RPMI7951 (cell line): ENCODE measurements around the gene DRC1. TPM values are rescaled to one million over a fixed set of nuclear protein-coding genes. Genes with fewer than 3 reads are reported as not detected.

ENCODE experiments used
- DNase-seq: peaks from one replicate; pipeline ENCODE4 v3.0.0-alpha.2; 2012; ENCODE audit warnings: low read depth
- total RNA-seq: library from RNA; depleted of rRNA; stranded (reverse); fragments of >200 nt; shearing (Covaris generic); gene quantifications from 2 replicates; pipeline ENCODE4 v1.2.3, GENCODE V29; 2014

The DRC1 gene
- total RNA-seq, 1 experiment from 2014 or later, result 0.24 TPM

GRCh38 chr2:26448651-26449050 lies 46.9 kb downstream of the DRC1 start:
- DNase-seq, result no peak

GRCh38 chr2:26449278-26450030 lies 47.7 kb downstream of the DRC1 start:
- DNase-seq, result no peak

GRCh38 chr2:26450031-26450635 lies 48.4 kb downstream of the DRC1 start:
- no peak for DNase-seq

- DNase-seq, result no peak
These were observed 50.0 kb downstream of the DRC1 start for GRCh38 chr2:26451700-26452099.

DNA sequence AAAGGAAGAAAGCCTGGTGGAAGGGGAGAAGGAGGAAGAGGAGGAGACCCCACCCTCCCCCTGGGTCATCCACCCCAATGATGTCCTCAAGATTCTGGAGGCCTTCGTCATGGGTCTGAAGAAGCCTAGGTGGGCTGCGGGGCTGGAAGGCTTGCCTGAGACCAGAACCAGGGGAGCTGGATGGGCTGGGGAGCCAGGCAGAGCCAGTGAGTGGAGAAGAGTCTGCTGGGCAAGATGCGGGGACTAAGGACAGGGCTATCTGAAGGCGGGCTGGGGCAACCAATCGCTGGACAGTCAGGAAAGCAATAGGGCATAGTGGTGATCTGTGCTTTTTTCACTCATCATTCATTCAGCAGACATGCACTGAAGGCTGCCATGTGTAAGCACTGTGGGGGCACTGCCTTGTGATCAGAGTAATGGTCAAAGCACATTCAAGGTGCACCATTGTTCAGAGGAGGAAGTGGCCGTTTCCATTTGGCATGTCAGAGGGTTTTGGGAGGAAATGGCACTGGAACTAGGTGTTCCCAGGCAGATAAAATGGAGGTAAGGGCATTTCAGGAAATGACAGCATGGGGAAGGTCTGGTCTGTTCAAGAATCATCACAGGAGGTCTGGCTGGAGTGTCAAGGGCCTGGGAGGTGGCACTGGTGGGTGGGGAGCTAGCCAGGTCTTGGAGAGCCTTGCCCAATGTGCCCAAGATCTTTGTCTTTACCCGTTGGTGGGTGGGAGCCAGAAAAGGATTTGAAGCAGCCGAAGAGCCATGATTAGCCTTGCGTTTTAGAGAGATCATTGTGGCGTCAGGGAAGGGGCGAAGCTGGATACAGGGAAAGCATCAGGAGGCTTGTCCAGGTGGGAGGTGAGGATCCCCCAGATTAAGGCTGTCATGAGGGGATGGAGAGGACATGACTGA lies 52.0 kb downstream of the DRC1 start:
- no peak for DNase-seq

DNA sequence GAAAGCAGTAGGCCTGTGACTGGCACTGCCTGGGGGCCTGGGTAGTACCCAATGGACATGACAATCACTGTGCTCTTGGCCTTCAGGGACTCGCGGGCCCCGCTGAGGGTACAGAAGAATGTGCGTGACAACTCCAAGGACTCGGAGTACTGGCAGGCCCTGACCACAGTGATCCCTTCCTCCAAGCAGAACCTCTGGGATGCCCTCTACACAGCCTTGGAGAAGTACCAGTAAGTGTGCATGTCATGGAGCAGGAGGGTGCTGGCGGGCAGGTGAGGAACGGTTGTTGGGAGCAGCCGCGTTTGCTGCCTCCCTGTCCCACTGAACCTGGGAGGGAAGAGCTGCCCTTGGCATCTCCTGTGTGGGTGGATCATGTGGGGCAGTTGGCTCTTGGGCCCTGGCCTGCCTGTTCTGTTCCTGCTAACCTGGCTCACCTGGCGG lies 52.9 kb downstream of the DRC1 start:
- DNase-seq, result no peak

- DNase-seq, result no peak
These were observed 53.4 kb downstream of the DRC1 start for GRCh38 chr2:26455037-26455669.

DNA sequence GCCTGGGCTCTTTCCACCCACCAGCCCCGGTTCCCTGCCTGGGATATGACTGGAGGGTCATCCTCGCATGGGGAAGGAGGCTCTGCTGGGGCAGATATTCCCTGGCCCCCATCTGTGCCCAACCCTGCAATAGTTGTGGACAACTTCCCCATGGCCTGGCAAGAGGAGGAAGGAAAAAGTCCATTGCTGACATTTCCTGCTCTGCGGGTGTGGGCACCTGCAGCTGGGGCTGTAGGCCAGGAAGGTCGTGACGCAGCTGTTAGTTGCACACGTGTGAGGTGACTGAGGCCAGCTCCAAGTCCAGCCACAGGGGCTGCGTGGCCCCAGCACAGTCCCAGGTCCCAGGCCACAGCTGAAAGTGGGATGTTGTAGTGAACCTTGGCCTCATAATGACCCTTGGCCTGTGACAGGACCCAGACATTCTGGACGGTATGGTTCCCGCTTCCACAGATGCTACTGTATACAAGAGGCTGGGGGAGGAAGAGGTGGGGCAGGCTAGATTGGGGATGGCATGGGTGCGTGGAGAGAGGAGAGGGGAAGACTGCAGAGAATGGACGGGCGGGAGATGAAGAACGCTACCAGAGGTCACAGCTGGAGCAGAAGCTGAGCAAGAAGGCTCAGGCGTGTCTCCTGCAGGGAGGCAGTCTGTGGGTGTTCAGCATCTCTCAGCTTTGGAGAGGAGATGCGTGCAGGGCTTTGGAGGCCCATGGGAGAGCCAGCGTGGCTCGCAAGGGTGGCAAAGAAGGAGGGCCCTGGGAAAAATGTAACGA lies 54.1 kb downstream of the DRC1 start:
- no peak for DNase-seq

GRCh38 chr2:26456440-26457250 lies 54.9 kb downstream of the DRC1 start:
- peak; percentile 84 for DNase-seq

DNA sequence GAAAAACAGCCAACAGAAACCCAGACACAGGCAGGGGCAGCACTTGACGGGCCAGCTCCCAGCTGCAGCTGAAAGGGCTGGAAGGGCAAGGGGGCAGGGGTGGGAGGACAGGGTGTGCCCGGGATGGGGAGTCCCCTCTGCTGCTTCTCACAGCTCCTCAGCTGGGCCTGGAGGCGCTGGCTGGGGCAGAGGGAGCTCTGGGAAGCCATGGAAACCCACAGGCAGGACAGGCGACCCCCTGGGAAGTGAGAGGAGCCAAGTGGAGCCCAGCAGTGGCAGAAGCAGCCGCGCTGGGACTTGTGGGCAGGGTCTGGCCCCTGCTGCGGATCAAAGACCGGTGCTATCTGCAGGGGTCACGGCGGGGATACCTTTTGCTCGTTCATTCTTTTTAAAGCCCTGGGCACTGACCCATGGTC lies 55.5 kb downstream of the DRC1 start:
- DNase-seq, result peak; percentile 34

DNA sequence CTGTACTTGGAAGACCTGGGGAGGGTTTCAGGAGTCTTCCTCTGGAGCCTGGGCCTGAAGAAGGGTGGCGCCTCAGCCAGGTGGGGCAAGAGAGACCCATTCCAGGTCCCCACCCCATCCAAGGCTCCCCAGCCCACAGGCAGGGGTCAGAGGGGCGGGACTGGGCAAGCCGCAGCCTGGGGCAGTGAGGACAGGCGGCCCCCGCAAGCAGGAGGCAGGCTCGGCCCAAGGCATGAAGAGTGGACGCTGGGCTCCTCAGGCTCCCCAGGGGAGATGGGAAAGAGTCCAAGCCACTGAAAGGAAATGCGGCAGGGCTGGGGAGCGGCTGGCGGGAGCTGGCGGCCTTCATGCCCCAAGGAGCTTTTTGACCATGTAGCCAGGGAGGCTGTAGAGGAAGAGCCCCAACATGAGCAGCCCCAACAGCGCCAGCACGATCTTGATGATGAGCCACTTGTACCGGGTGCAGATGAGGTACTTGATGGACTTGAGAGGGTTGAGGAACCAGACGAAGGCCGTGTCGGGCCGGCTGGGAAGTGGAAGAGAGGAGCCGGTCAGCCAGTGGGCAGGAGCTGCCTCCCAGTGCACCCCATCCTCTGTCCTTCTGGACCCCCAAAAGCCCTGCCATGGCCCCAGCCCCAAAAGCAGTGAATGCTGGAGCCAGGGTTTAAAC lies 56.1 kb downstream of the DRC1 start:
- DNase-seq, result peak; percentile 83

DNA sequence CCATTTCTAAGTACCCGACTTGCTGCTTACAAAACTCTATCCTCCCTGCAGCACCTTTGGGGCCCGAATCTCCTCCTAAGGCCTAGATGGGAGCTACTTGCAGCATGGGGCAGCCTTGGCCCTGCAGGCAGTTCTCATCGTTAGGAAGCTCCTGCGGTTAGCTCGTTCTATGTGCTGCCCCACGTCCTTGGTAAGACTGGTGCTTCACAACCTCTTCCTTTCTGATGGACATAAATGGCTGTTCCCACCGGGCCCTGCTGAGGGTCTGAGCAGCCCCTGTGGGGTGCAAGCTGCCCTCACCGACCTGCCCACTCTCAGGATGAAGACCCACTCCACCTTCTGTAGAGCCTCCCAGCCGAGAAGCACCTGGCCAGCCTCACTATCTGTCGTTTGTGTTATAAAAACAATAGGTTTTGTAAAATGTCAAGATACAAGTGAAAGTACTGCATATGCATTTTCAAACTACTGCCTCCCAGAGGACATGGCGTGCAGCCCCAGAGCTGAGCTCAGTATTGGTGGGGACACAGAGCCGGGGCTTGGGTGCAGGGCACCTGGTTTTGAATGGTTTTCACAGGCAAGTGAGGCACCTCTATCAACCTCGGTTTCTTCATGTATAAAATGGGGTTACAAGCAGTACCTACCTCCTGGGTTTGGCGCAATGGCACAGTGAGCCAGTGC lies 56.8 kb downstream of the DRC1 start:
- DNase-seq, result no peak

DNA sequence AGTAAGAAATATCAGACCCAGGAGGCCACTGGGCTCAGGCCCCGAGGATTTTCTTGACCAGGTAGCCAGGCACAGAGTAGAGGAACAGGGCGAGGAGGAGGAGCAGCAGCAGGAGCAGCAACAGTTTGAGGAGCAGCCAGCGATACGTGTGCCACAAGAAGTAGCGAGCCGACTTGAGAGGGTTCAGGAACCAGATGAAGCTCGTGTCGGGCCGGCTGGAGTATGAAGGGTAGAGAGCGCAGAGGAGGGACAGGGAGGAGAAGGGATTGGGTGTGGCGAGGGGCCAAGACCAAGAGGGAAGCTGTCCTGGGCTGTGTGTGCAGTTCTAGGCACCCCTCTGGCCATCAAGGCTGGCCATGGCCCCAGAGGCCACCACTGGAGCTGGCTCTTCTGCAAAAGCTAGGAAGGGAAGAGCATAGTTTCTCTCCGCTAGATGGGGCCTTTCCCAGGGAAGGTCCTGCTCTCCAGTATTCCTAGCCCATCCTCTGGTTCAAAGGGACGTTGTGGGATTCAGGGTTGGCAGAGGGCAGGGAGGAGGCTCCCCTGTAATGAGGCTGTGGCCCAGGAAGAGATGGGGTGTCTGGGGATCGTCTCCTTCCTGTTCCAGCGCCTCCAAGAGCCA lies 58.4 kb downstream of the DRC1 start:
- no peak for DNase-seq

DNA sequence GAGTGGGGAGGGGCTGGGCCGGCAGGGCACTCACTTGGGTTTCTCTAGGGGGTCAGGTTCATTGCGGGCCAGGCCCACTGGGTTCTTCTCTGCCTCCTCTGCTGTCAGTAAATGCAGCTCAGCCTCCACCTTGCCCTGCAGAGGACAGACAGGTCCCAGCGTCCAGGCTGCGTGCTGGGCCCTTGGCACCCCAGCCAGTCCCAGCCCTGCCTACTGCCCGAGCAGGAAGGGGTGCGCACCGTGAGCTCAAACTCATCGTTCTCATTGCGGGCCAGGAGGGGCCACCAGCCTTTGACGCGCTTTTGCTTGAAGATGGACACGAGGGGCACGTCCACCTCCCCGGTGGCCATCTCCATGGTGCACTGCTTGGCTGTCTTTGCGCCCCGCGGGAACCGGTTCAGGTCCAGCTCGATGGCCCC lies 58.9 kb downstream of the DRC1 start:
- no peak for DNase-seq

DNA sequence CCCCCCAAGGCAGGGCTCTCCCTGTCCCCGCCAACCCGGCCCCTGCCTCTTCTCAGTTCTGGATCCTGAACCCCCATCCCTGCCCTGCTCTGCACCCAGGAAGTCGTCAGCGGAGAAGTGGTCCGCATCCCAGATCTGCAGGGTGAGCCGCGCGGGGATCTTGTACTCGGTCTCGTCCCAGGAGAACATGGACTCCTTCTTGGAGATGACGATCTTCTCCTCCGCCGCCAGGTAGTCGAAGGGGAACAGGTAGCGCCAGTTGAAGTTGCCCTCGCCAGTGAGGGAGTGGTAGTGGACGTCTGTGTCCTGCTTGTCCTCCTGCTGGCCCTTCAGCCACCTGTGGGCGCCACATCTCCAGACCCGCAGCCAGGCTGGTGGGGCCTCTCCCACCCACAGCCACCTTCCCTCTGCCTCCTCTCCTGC lies 59.9 kb downstream of the DRC1 start:
- no peak for DNase-seq

DNA sequence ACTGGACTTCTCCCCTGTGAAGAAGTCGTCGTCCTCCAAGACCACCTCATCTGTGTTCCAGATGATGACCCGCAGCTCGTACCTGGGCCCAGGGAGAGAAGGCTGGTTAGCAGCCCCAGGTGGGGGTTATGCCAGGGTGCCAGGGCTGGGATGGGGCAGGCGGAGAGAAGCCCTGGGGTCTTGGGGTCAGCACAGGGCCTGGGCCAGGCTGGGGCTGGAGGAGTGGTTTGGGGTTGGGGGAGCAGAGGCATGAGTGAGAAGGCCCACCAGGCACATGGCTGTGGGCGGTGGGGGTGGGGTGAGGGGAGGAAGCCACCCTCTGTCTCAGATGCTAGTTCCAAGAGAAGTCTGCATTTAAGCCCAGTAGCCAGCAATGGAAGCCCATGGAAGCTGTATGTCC lies 60.4 kb downstream of the DRC1 start:
- no peak for DNase-seq

DNA sequence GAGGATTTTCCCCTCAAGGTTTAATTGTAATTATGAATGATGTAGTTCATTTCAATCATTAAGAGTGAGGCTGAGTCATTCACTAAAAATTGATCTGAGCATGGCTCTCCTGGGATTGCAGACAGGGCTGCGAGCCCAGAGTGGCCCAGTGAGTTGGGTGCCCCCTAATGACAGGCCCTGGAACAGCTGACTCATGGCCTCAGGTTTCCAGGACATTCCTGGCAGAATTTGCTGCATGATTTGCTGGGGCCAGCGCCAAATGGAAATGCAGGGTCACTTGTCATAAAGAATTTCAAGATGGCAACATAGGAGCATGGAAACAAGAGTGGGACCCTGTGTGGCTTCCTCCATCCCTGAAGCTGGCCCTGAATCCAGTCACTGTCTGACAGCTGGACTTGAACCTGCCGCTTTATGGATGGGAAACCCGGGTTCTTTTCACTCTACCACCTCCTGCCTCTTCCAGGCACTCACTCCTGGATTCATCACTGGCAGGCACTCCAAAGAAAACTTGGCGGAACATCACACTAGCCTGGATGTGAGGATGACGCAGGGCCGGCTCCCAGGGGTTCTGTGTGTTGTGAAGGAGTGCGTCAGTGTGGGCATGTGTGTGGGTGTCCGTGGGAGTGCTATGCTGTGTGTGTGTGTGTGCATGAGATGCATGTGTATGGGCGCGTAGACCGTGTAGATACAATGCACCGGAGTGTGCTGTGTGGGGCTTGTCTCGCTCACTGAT lies 61.0 kb downstream of the DRC1 start:
- peak; percentile 65 for DNase-seq
